Measurements from ENCODE around the gene SLC16A1.

GRCh38 chr1:112894561-112895011 lies 61.4 kb downstream of the SLC16A1 start:
- TF ChIP-seq CTCF (IDR thresholded peaks at IDR 0.05) (no peak), EP300 (IDR thresholded peaks at IDR 0.05) (no peak)

Measured in tibial nerve (tissue), 4 donors.